SK-N-SH (cell line): ENCODE results near the gene SMAD4. TPM values are rescaled to one million over a fixed set of nuclear protein-coding genes. Genes with fewer than 3 reads are reported as not detected.

Experiments
- CTCF ChIA-PET: fragments of 300-600, 350-600 bp; formaldehyde crosslinking; extraction: SDS; loops from one replicate; lab custom pipeline; 2021; lab: Yijun Ruan, JAX
- POLR2A ChIA-PET: fragments of 350-600 bp; sonication (Branson Sonifier 250); formaldehyde crosslinking; extraction: SDS; loops from one replicate; lab custom pipeline; 2020; ENCODE audit warnings: antibody characterized with exemption, inconsistent platforms; lab: Yijun Ruan, JAX
- DNase-seq: peaks from one replicate; pipeline ENCODE4 v3.0.0; 2012
- H2AFZ ChIP-seq: fragments of 200-600 bp; sonication (generic); 2 replicates; pipeline ENCODE4 v1.8.1; 2016; ENCODE audit warnings: antibody characterized with exemption, mild to moderate bottlenecking, low read depth
- H3F3A ChIP-seq: fragments of 200-600 bp; sonication (generic); replicated peaks from 2 replicates; pipeline ENCODE3; 2016; ENCODE audit warnings: antibody characterized with exemption, mild to moderate bottlenecking; ENCODE audit not compliant: insufficient read depth
- H3K27ac ChIP-seq, 2 experiments: fragments of 200-500 bp in 1 of 2; fragments of 200-600 bp in 1 of 2; sonication (Bioruptor generic) in 1 of 2; sonication (generic), shearing (Covaris generic) in 1 of 2; 2 replicates each; pipeline versions ENCODE4 v1.5.1 to v1.6.1; 2014 to 2016; ENCODE audit warnings: low read depth in 2 of 2, inconsistent platforms in 1 of 2, low read length in 1 of 2, mild to moderate bottlenecking in 1 of 2, mixed read lengths in 1 of 2
- H3K27me3 ChIP-seq: fragments of 200-600 bp; sonication (generic), shearing (Covaris generic); 2 replicates; pipeline ENCODE4 v1.6.1; 2016; ENCODE audit warnings: mixed run types; ENCODE audit not compliant: insufficient read depth
- H3K36me3 ChIP-seq, 2 experiments: fragments of 200-500 bp in 1 of 2; fragments of 200-600 bp in 1 of 2; sonication (Bioruptor generic) in 1 of 2; sonication (generic) in 1 of 2; replicated peaks in 1 of 2; 2 replicates each; pipeline versions ENCODE3 to v1.5.1; 2014 to 2016; ENCODE audit warnings: low read length in 1 of 2, mild to moderate bottlenecking in 1 of 2; ENCODE audit not compliant: insufficient read depth in 2 of 2, control insufficient read depth in 1 of 2
- H3K4me1 ChIP-seq, 2 experiments: fragments of 200-500 bp in 1 of 2; fragments of 200-600 bp in 1 of 2; sonication (Bioruptor generic) in 1 of 2; sonication (generic), shearing (Covaris generic) in 1 of 2; 2 replicates each; pipeline versions ENCODE4 v1.5.1 to v1.6.1; 2014 to 2016; ENCODE audit warnings: low read depth in 1 of 2, low read length in 1 of 2, mixed run types in 1 of 2; ENCODE audit not compliant: insufficient read depth in 2 of 2, control insufficient read depth in 1 of 2
- H3K4me2 ChIP-seq: fragments of 200-600 bp; sonication (generic), shearing (Covaris generic); 2 replicates; pipeline ENCODE4 v1.6.1; 2017; ENCODE audit warnings: mixed run types
- H3K4me3 ChIP-seq, 2 experiments: fragments of 200-500 bp in 1 of 2; fragments of 200-600 bp in 1 of 2; sonication (Bioruptor generic) in 1 of 2; sonication (generic), shearing (Covaris generic) in 1 of 2; 2 replicates each; pipeline versions ENCODE4 v1.5.1 to v1.8.1; 2014 to 2016; ENCODE audit warnings: low read depth in 2 of 2, inconsistent platforms in 1 of 2, low read length in 1 of 2, mild to moderate bottlenecking in 1 of 2, mixed read lengths in 1 of 2, moderate library complexity in 1 of 2
- H3K79me2 ChIP-seq: fragments of 200-600 bp; sonication (generic); 2 replicates; pipeline ENCODE4 v1.8.1; 2017; ENCODE audit warnings: mild to moderate bottlenecking; ENCODE audit not compliant: insufficient read depth
- H3K9ac ChIP-seq: fragments of 200-600 bp; sonication (generic); 2 replicates; pipeline ENCODE4 v1.6.1; 2017; ENCODE audit warnings: mixed run types
- H3K9me2 ChIP-seq: fragments of 200-600 bp; sonication (generic); 2 replicates; pipeline ENCODE4 v1.6.1; 2017; ENCODE audit warnings: mixed run types
- H3K9me3 ChIP-seq: fragments of 200-600 bp; sonication (generic); 2 replicates; pipeline ENCODE4 v1.6.1; 2017; ENCODE audit warnings: mixed run types, mild to moderate bottlenecking, moderate library complexity
- H4K20me1 ChIP-seq: fragments of 200-600 bp; sonication (generic); 2 replicates; pipeline ENCODE4 v1.6.1; 2017; ENCODE audit warnings: mild to moderate bottlenecking, mixed run types; ENCODE audit not compliant: insufficient read depth
- ELF1 ChIP-seq: IDR thresholded peaks from 2 replicates; pipeline ENCODE4 v1.4.0; 2012
- EZH2phosphoT487 ChIP-seq: fragments of 200-600 bp; sonication (generic); IDR thresholded peaks from 2 replicates; pipeline ENCODE4 v1.6.1; 2017; ENCODE audit warnings: low read depth, mixed run types, mild to moderate bottlenecking, antibody characterized with exemption, moderate library complexity, borderline replicate concordance
- FOXM1 ChIP-seq: IDR thresholded peaks from 2 replicates; pipeline ENCODE4 v1.4.0; 2012; ENCODE audit warnings: low read depth, mild to moderate bottlenecking
- GABPA ChIP-seq: IDR thresholded peaks from 2 replicates; pipeline ENCODE4 v1.4.0; 2012; ENCODE audit warnings: low read depth, mild to moderate bottlenecking
- GATA2 ChIP-seq: sonication (generic); formaldehyde crosslinking; IDR thresholded peaks from 2 replicates; pipeline ENCODE4 v1.5.0; 2020; ENCODE audit warnings: mild to moderate bottlenecking, missing genetic modification reagents
- JUND ChIP-seq: IDR thresholded peaks from 2 replicates; pipeline ENCODE4 v1.4.0; 2012
- MXI1 ChIP-seq: IDR thresholded peaks from 2 replicates; pipeline ENCODE4 v1.6.1; 2012; ENCODE audit warnings: mild to moderate bottlenecking, low read depth, low read length, improper control_type of control experiment
- NRF1 ChIP-seq: IDR thresholded peaks from 2 replicates; pipeline ENCODE4 v1.6.1; 2012; ENCODE audit warnings: low read depth, mild to moderate bottlenecking, low read length
- PBX3 ChIP-seq: IDR thresholded peaks from 2 replicates; pipeline ENCODE4; 2012
- POLR2AphosphoS5 ChIP-seq: IDR thresholded peaks from 2 replicates; pipeline ENCODE4 v1.6.1; 2012; ENCODE audit warnings: low read depth, low read length
- RCOR1 ChIP-seq: fragments of 150-350 bp; IDR thresholded peaks from 2 replicates; pipeline ENCODE4 v1.6.1; 2017; ENCODE audit warnings: antibody characterized with exemption, low read length
- RFX5 ChIP-seq: IDR thresholded peaks from 2 replicates; pipeline ENCODE4 v1.6.1; 2012; ENCODE audit warnings: mild to moderate bottlenecking, improper control_type of control experiment, low read length
- SIN3A ChIP-seq: IDR thresholded peaks from 2 replicates; pipeline ENCODE4 v1.6.1; 2012; ENCODE audit warnings: low read depth, mild to moderate bottlenecking, low read length, moderate library complexity, borderline replicate concordance
- TAF1 ChIP-seq: IDR thresholded peaks from 2 replicates; pipeline ENCODE4 v1.6.1; 2012; ENCODE audit warnings: low read depth, mild to moderate bottlenecking, low read length, moderate library complexity, borderline replicate concordance
- TCF12 ChIP-seq: IDR thresholded peaks from 2 replicates; pipeline ENCODE4 v1.4.0; 2012
- TEAD4 ChIP-seq: IDR thresholded peaks from 2 replicates; pipeline ENCODE4 v1.4.0; 2012; ENCODE audit warnings: mild to moderate bottlenecking, borderline replicate concordance; ENCODE audit not compliant: insufficient read depth
- YY1 ChIP-seq: IDR thresholded peaks from 2 replicates; pipeline ENCODE4 v1.4.0; 2012; ENCODE audit warnings: low read depth, mild to moderate bottlenecking
- WGBS: methylation state at CpG from one replicate; pipeline ENCODE4 v1.1.6; 2017; ENCODE audit warnings: low lambda C conversion rate; 5-methylcytosine and 5-hydroxymethylcytosine counted together
- polyA plus RNA-seq, 3 experiments: library from polyadenylated mRNA; depleted of rRNA; stranded (reverse); fragments of >200 nt; gene quantifications; 2 replicates each; pipeline ENCODE4 v1.2.3, GENCODE V29; 2012
- TF ChIP-seq, protein P1 (sequence below): IDR thresholded peaks from 2 replicates; pipeline ENCODE4 v1.4.0; 2012; ENCODE audit warnings: low read depth
- TF ChIP-seq, protein P2 (sequence below): fragments of 200-600 bp; sonication (generic); IDR thresholded peaks from 2 replicates; pipeline ENCODE4 v1.6.1; 2017; ENCODE audit warnings: antibody characterized with exemption, mild to moderate bottlenecking, moderate library complexity

The SMAD4 gene
- polyA plus RNA-seq, 1 of the 3 experiments (the other 2 are of a cell fraction) = 43.3 TPM

DNA sequence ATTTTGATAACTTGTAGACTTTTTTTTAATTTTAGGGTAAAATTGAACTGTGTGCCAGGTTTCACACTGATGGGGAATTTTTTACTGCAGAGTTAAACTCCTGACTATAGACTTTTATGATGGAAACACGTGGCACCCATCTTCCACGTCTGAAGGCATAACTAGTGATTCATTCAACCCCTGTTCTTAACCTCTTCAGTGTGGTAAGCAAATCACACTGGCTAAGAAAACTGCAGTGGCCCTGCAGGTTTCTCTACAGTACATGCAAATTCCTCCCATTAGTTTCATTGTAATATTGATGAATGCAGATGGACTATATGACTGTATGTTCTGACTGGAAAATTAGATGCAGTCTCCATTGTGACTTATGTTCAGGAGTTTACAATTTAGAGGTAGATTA lies 47.2 kb downstream of the SMAD4 start:
- no peak overlapping the region for H3K27ac ChIP-seq
- ChIA-PET CTCF (interaction anchor here (1.2 kb wide), 1 partner anchor 26 kb away, joined by 3 read pairs; no protein-coding TSS in a partner anchor), POLR2A (no interaction called here)
- 95% methylated on average over 2 of the region's 2 CpGs for WGBS
- peaks cover 55% of the 10 kb centered on the region for H3K79me2 ChIP-seq
- DNase-seq = no peak
- no peaks in the 10 kb centered on the region for H3K27me3 ChIP-seq
- no peak overlapping the region for H3K4me2 ChIP-seq
- no peaks in the 10 kb centered on the region for H3F3A ChIP-seq
- no peak overlapping the region for H3K4me3 ChIP-seq
- no peak overlapping the region for H3K9ac ChIP-seq
- no peaks in the 10 kb centered on the region for H3K9me2 ChIP-seq
- TF ChIP-seq GATA2 (CRISPR knock-in tag) = no peak
- no peak for TF ChIP-seq FOXM1
- no peak for TF ChIP-seq EZH2phosphoT487
- TF ChIP-seq ELF1 = no peak
- TF ChIP-seq TEAD4 = no peak
- no peak for TF ChIP-seq NRF1
- TF ChIP-seq RCOR1 = no peak
- TF ChIP-seq, protein P1, sequence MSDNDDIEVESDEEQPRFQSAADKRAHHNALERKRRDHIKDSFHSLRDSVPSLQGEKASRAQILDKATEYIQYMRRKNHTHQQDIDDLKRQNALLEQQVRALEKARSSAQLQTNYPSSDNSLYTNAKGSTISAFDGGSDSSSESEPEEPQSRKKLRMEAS = no peak
- no peak for TF ChIP-seq MXI1
- TF ChIP-seq PBX3 = no peak
- TF ChIP-seq TCF12 = no peak
- no peak for TF ChIP-seq YY1
- TF ChIP-seq JUND = no peak
- TF ChIP-seq, protein P2, sequence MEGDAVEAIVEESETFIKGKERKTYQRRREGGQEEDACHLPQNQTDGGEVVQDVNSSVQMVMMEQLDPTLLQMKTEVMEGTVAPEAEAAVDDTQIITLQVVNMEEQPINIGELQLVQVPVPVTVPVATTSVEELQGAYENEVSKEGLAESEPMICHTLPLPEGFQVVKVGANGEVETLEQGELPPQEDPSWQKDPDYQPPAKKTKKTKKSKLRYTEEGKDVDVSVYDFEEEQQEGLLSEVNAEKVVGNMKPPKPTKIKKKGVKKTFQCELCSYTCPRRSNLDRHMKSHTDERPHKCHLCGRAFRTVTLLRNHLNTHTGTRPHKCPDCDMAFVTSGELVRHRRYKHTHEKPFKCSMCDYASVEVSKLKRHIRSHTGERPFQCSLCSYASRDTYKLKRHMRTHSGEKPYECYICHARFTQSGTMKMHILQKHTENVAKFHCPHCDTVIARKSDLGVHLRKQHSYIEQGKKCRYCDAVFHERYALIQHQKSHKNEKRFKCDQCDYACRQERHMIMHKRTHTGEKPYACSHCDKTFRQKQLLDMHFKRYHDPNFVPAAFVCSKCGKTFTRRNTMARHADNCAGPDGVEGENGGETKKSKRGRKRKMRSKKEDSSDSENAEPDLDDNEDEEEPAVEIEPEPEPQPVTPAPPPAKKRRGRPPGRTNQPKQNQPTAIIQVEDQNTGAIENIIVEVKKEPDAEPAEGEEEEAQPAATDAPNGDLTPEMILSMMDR = no peak
- TF ChIP-seq TAF1 = no peak
- TF ChIP-seq POLR2AphosphoS5 = no peak
- no peak for TF ChIP-seq SIN3A
- no peak for TF ChIP-seq GABPA
- no peak for TF ChIP-seq RFX5
- TF ChIP-seq, all 33 proteins: peak for 0
- Histone ChIP-seq H2AFZ (no peak overlapping the region), H3K9me3 (no peaks in the 10 kb centered on the region), H3K4me1 (peaks cover 0 to under 1% of the 10 kb centered on the region in 2 experiments; a peak in 1 of 4 replicates), H3K36me3 (peaks cover 56 to 64% of the 10 kb centered on the region in 2 experiments), H4K20me1 (peaks cover 7% of the 10 kb centered on the region; the same call in 1 of the 2 replicates)
